A673 (cell line): ENCODE measurements around the gene XYLB. TPM values are rescaled to one million over a fixed set of nuclear protein-coding genes. Genes with fewer than 3 reads are reported as not detected.

ENCODE experiments used
- BruUV-seq: library from RNA; stranded (reverse); fragments of 400-500 nt; replicated peaks from 2 replicates; lab custom pipeline; 2021; lab: Mats Ljungman, UMichigan
- CTCF ChIA-PET: fragments of 300-600 bp; sonication (Branson Sonifier 250); formaldehyde crosslinking; loops from one replicate; lab custom pipeline; 2022; ENCODE audit warnings: antibody characterized with exemption; lab: Charles Lee
- POLR2A ChIA-PET: fragments of 300-600 bp; sonication (Branson Sonifier 250); formaldehyde crosslinking; loops from one replicate; lab custom pipeline; 2022; ENCODE audit warnings: antibody characterized with exemption; ENCODE audit not compliant: low non-redundant PET; lab: Charles Lee
- DNase-seq: peaks from one replicate; pipeline ENCODE4 v3.0.0-alpha.2; 2015; ENCODE audit warnings: low spot score
- H3K27ac ChIP-seq: fragments of 200-600 bp; sonication (generic); 2 replicates; pipeline ENCODE4 v1.5.1; 2016; ENCODE audit warnings: mixed run types, low read depth, mild to moderate bottlenecking, mixed read lengths, antibody characterized with exemption, low read length; ENCODE audit not compliant: poor library complexity, severe bottlenecking
- H3K27me3 ChIP-seq: fragments of 200-600 bp; sonication (generic); replicated peaks from 2 replicates; pipeline ENCODE4 v1.6.1; 2017; ENCODE audit warnings: mixed run types, low read depth, mild to moderate bottlenecking, mixed read lengths, antibody characterized with exemption, low read length; ENCODE audit not compliant: insufficient read depth, poor library complexity
- H3K36me3 ChIP-seq: fragments of 200-600 bp; sonication (generic); 2 replicates; pipeline ENCODE4 v1.6.1; 2016; ENCODE audit warnings: mixed run types, mild to moderate bottlenecking, mixed read lengths, antibody characterized with exemption, low read length; ENCODE audit not compliant: insufficient read depth, poor library complexity, severe bottlenecking
- H3K4me1 ChIP-seq: fragments of 200-600 bp; sonication (generic); 2 replicates; pipeline ENCODE4 v1.6.1; 2017; ENCODE audit warnings: mixed run types, mild to moderate bottlenecking, mixed read lengths, antibody characterized with exemption, low read length; ENCODE audit not compliant: insufficient read depth, poor library complexity, severe bottlenecking
- H3K4me3 ChIP-seq: fragments of 200-600 bp; sonication (generic); 2 replicates; pipeline ENCODE4 v1.5.1; 2016; ENCODE audit warnings: low read depth, mixed run types, mild to moderate bottlenecking, mixed read lengths, low read length; ENCODE audit not compliant: poor library complexity, severe bottlenecking
- H3K9me3 ChIP-seq: fragments of 200-600 bp; sonication (generic); 2 replicates; pipeline ENCODE4 v1.6.1; 2016; ENCODE audit warnings: mixed run types, low read depth, mild to moderate bottlenecking, mixed read lengths, antibody characterized with exemption, low read length; ENCODE audit not compliant: poor library complexity, severe bottlenecking
- EZH2 ChIP-seq: fragments of 200-600 bp; sonication (generic); IDR thresholded peaks from 2 replicates; pipeline ENCODE4 v1.6.1; 2017; ENCODE audit warnings: borderline replicate concordance, low read depth, mild to moderate bottlenecking, mixed read lengths, antibody characterized with exemption, low read length; ENCODE audit not compliant: poor library complexity, severe bottlenecking
- intact Hi-C: fragments of 100-400 bp; cut with micrococcal nuclease; formaldehyde crosslinking; loops from one replicate; pipeline ENCODE4 v1.10.0; 2022; ENCODE audit not compliant: unreplicated experiment
- total RNA-seq: library from RNA; stranded (reverse); gene quantifications from 2 replicates; pipeline ENCODE4 v1.2.3, GENCODE V29; 2021
- TF ChIP-seq, protein P1 (sequence below): fragments of 300-800, 200-600 bp; sonication (generic); conservative IDR thresholded peaks from 2 replicates; pipeline ENCODE4 v1.5.1; 2017; ENCODE audit warnings: low read depth, mild to moderate bottlenecking, antibody characterized with exemption, low read length, moderate library complexity, mixed read lengths

Gene XYLB
- total RNA-seq, 1 experiment from 2014 or later = 3.6 TPM

DNA sequence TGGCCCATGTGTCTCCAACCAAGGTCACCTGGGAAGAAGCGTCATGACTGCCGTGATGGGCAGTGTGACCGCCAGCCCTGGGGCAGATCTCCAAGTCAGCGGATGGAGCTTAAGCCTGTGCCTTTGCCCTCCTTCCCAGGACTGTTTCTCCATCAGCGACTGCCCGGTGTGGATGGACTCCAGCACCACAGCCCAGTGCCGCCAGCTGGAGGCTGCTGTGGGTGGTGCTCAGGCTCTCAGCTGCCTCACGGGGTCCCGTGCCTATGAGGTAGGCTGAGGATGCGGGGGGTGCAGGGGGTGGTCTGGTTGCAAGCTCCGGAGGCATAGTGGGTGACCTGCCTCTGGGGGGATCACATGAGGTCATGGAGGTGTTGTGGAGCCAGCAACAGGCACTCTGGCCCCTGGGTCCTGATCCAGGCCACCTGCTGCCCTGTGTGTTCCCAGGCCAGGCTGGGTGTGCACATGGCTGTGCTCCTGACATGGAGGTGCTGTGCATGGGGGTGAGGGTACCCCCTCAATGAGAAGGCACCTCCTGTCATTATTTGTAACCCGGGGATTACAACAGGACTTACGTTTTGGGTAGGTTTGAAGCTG is 19.0 kb downstream of the XYLB start:
- CTCF ChIA-PET = no interaction called here
- TF ChIP-seq, protein P1, sequence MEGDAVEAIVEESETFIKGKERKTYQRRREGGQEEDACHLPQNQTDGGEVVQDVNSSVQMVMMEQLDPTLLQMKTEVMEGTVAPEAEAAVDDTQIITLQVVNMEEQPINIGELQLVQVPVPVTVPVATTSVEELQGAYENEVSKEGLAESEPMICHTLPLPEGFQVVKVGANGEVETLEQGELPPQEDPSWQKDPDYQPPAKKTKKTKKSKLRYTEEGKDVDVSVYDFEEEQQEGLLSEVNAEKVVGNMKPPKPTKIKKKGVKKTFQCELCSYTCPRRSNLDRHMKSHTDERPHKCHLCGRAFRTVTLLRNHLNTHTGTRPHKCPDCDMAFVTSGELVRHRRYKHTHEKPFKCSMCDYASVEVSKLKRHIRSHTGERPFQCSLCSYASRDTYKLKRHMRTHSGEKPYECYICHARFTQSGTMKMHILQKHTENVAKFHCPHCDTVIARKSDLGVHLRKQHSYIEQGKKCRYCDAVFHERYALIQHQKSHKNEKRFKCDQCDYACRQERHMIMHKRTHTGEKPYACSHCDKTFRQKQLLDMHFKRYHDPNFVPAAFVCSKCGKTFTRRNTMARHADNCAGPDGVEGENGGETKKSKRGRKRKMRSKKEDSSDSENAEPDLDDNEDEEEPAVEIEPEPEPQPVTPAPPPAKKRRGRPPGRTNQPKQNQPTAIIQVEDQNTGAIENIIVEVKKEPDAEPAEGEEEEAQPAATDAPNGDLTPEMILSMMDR = no peak
- no peak for TF ChIP-seq EZH2
- BruUV-seq = no TSS peak

DNA sequence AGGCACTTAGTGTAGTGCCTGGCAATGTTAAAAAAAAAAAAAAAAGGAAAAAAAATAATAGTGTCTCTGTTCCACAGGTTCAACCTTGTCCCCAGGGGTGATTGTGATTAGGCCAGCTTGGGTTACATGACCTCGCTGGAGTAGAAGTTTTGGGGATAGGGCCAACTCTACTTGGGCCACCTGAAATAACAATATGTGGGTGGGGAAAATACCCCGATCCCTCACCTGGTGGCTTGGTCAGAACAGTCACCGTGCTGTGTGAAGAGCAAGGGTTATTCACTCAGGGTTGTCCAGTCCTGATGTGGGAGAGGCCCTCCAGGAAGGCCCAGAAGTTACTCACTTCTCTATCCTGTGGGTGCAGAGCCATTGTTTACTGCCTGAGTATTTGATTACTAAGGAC is 19.5 kb downstream of the XYLB start:
- H3K27ac ChIP-seq = no peak overlapping the region
- H3K4me3 ChIP-seq = no peak overlapping the region
- no peaks in the 10 kb centered on the region for H3K36me3 ChIP-seq
- intact Hi-C loops = no loop called here
- no peaks in the 10 kb centered on the region for H3K27me3 ChIP-seq
- H3K4me1 ChIP-seq = no peaks in the 10 kb centered on the region
- TF ChIP-seq EZH2 = no peak
- TF ChIP-seq, protein P1 = no peak
- CTCF ChIA-PET = no interaction called here
- BruUV-seq = no TSS peak
- DNase-seq = no peak
- no peaks in the 10 kb centered on the region for H3K9me3 ChIP-seq
- POLR2A ChIA-PET = no interaction called here

More for the DNA sequence above, 19.0 kb downstream of the XYLB start:
- Histone ChIP-seq H3K36me3 (no peaks in the 10 kb centered on the region), H3K4me3 (no peak overlapping the region), H3K4me1 (no peaks in the 10 kb centered on the region), H3K27me3 (no peaks in the 10 kb centered on the region), H3K9me3 (no peaks in the 10 kb centered on the region), H3K27ac (no peak overlapping the region)
- intact Hi-C loops = no loop called here
- POLR2A ChIA-PET = no interaction called here
- no peak for DNase-seq

DNA sequence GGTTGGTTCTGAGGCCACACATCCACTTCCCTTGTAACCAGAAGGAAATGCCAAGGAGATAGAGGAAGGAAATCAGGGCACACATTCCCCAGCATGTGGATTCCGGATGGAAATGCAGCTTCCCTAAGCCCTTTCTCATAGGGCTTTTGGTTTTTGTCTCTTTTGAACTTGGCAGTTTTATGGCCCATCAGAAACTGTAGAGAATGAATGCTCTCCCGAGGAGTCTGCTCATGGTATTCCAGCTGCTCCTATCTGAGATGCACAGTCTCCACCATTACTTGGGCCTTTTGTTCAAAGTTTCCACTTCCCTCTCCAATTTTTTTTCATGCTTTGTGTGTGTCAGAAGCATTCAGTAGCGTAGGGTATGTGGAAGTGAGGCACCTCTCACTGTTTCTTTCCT is 21.2 kb downstream of the XYLB start:
- CTCF ChIA-PET = no interaction called here

More for the DNA sequence above, 21.2 kb downstream of the XYLB start:
- H3K9me3 ChIP-seq = no peaks in the 10 kb centered on the region
- BruUV-seq = no TSS peak
- no peak for TF ChIP-seq EZH2
- TF ChIP-seq, protein P1 = no peak
- no peak for DNase-seq
- no peak overlapping the region for H3K4me3 ChIP-seq
- POLR2A ChIA-PET = no interaction called here
- no peaks in the 10 kb centered on the region for H3K27me3 ChIP-seq
- H3K36me3 ChIP-seq = no peaks in the 10 kb centered on the region
- H3K4me1 ChIP-seq = no peaks in the 10 kb centered on the region
- intact Hi-C loops = no loop called here
- no peak overlapping the region for H3K27ac ChIP-seq
